Thoracic aorta (tissue), 2 donors: ENCODE results near the gene HLA-DOA. TPM values are rescaled to one million over a fixed set of nuclear protein-coding genes. Genes with fewer than 3 reads are reported as not detected.

ENCODE experiments used
- ATAC-seq: fragments of 150-250 bp; one replicate; pipeline ENCODE4 v1.8.0; 2017; ENCODE audit warnings: low read depth; ENCODE audit not compliant: insufficient number of reproducible peaks, low FRiP score
- DNase-seq: peaks from one replicate; pipeline ENCODE4 v3.0.0-alpha.2; 2020; ENCODE audit warnings: low spot score
- H3K27ac ChIP-seq, 2 donors: fragments of 200-600 bp; sonication (generic); 1 replicate in 1 of 2; 2 replicates in 1 of 2; pipeline ENCODE4 v1.5.1; 2016; ENCODE audit warnings: mild to moderate bottlenecking in 2 of 2, moderate library complexity in 2 of 2
- H3K27me3 ChIP-seq: fragments of 200-600 bp; sonication (generic); replicated peaks from 2 replicates; pipeline ENCODE4 v1.6.0; 2016; ENCODE audit warnings: mild to moderate bottlenecking; ENCODE audit not compliant: insufficient read depth
- H3K36me3 ChIP-seq: fragments of 200-600 bp; sonication (generic); one replicate; pipeline ENCODE4 v1.5.1; 2016
- H3K4me1 ChIP-seq, 2 donors: fragments of 200-600 bp; sonication (generic); 1 replicate in 1 of 2; 2 replicates in 1 of 2; pipeline versions ENCODE4 v1.5.1 to v1.6.0; 2016; ENCODE audit warnings: low read depth in 2 of 2, mild to moderate bottlenecking in 1 of 2; ENCODE audit not compliant: control insufficient read depth in 1 of 2
- H3K4me3 ChIP-seq: fragments of 200-600 bp; sonication (generic); 2 replicates; pipeline ENCODE4 v1.5.1; 2016; ENCODE audit warnings: mild to moderate bottlenecking
- H3K9me3 ChIP-seq: fragments of 200-600 bp; sonication (generic); 2 replicates; pipeline ENCODE4 v1.5.1; 2016
- CTCF ChIP-seq: fragments of 200-600 bp; sonication (generic); IDR thresholded peaks from one replicate; pipeline ENCODE4 v1.5.1; 2019; ENCODE audit warnings: antibody characterized with exemption
- total RNA-seq, 2 donors: library from RNA; depleted of rRNA; stranded (reverse); fragments of >200 nt; gene quantifications; one replicate each; pipeline versions ENCODE4 v1.1.0 to v1.2.3, GENCODE V29; 2016

HLA-DOA gene
- total RNA-seq, 2 donors from 2014 or later: 5.8 to 19.4 TPM

GRCh38 chr6:33050014-33050810, 40.8 kb upstream of the HLA-DOA start:
- no peak for TF ChIP-seq CTCF
- Histone ChIP-seq H3K36me3 (no peaks in the 10 kb centered on the region), H3K4me1 (no peaks in the 10 kb centered on the region), H3K27me3 (no peaks in the 10 kb centered on the region), H3K4me3 (no peak overlapping the region), H3K9me3 (no peaks in the 10 kb centered on the region), H3K27ac (no peak overlapping the region)
- no peak for DNase-seq
- no peak for ATAC-seq

GRCh38 chr6:33049323-33050013, 40.1 kb upstream of the HLA-DOA start:
- H3K9me3 ChIP-seq: no peaks in the 10 kb centered on the region
- H3K27ac ChIP-seq: no peak overlapping the region
- no peaks in the 10 kb centered on the region for H3K36me3 ChIP-seq
- no peak for TF ChIP-seq CTCF
- no peaks in the 10 kb centered on the region for H3K4me1 ChIP-seq
- no peak for DNase-seq
- no peak for ATAC-seq
- H3K27me3 ChIP-seq: no peaks in the 10 kb centered on the region
- H3K4me3 ChIP-seq: no peak overlapping the region

- Histone ChIP-seq H3K4me3 (no peak overlapping the region), H3K36me3 (no peaks in the 10 kb centered on the region), H3K27ac (no peak overlapping the region), H3K4me1 (no peaks in the 10 kb centered on the region), H3K9me3 (no peaks in the 10 kb centered on the region), H3K27me3 (no peaks in the 10 kb centered on the region)
- no peak for TF ChIP-seq CTCF
- ATAC-seq: no peak
- no peak for DNase-seq
Measured at GRCh38 chr6:33040157-33040556, 30.8 kb upstream of the HLA-DOA start.

GRCh38 chr6:33036535-33036934, 27.1 kb upstream of the HLA-DOA start:
- Histone ChIP-seq H3K27me3 (peaks cover 4% of the 10 kb centered on the region), H3K27ac (no peak overlapping the region), H3K4me1 (no peaks in the 10 kb centered on the region), H3K4me3 (no peak overlapping the region), H3K9me3 (peaks cover 3% of the 10 kb centered on the region), H3K36me3 (no peaks in the 10 kb centered on the region)
- ATAC-seq: no peak
- DNase-seq: no peak
- no peak for TF ChIP-seq CTCF

GRCh38 chr6:33034554-33034953, 25.2 kb upstream of the HLA-DOA start:
- DNase-seq (no peak), ATAC-seq (no peak)
- peaks cover 4% of the 10 kb centered on the region for H3K27me3 ChIP-seq
- H3K27ac ChIP-seq: no peak overlapping the region
- H3K4me3 ChIP-seq: no peak overlapping the region
- no peaks in the 10 kb centered on the region for H3K36me3 ChIP-seq
- H3K4me1 ChIP-seq: no peaks in the 10 kb centered on the region
- no peak for TF ChIP-seq CTCF
- H3K9me3 ChIP-seq: peaks cover 3% of the 10 kb centered on the region
